PC-9 (cell line): ENCODE results near the gene HTT. TPM values are rescaled to one million over a fixed set of nuclear protein-coding genes. Genes with fewer than 3 reads are reported as not detected.
"Not testable (repeated sequence)": the region's sequence is repeated elsewhere in the genome, so short reads cannot be mapped to it uniquely, and the experiment has no call there.

ENCODE experiments used
- BruUV-seq: library from RNA; stranded (reverse); fragments of 400-500 nt; replicated peaks from 2 replicates; lab custom pipeline; 2021; lab: Mats Ljungman, UMichigan
- CTCF ChIA-PET: fragments of 300-600 bp; sonication (Branson Sonifier 250); formaldehyde crosslinking; loops from one replicate; lab custom pipeline; 2022; ENCODE audit warnings: antibody characterized with exemption; lab: Charles Lee
- POLR2A ChIA-PET: fragments of 300-600 bp; sonication (Branson Sonifier 250); formaldehyde crosslinking; loops from one replicate; lab custom pipeline; 2022; ENCODE audit warnings: antibody characterized with exemption; ENCODE audit not compliant: unreplicated experiment; lab: Charles Lee
- DNase-seq, 2 experiments: peaks; one replicate each; pipeline versions ENCODE4 v3.0.0 to v3.0.0-alpha.2; 2015 to 2022; ENCODE audit warnings: mixed read lengths in 1 of 2
- H2AFZ ChIP-seq: fragments of 200-600 bp; sonication (generic); 2 replicates; pipeline ENCODE4 v1.8.1; 2017; ENCODE audit warnings: antibody characterized with exemption
- H3F3A ChIP-seq: fragments of 200-600 bp; sonication (generic); 2 replicates; pipeline ENCODE4 v1.8.1; 2017; ENCODE audit warnings: antibody characterized with exemption, mild to moderate bottlenecking, low read depth; ENCODE audit not compliant: insufficient read depth
- H3K27ac ChIP-seq: fragments of 200-600 bp; sonication (generic); 2 replicates; pipeline ENCODE4 v1.6.1; 2016; ENCODE audit warnings: mixed run types
- H3K27me3 ChIP-seq: fragments of 200-600 bp; sonication (generic); 2 replicates; pipeline ENCODE4 v1.6.1; 2016; ENCODE audit warnings: low read depth, mixed run types; ENCODE audit not compliant: insufficient read depth
- H3K36me3 ChIP-seq: fragments of 200-600 bp; sonication (generic); 2 replicates; pipeline ENCODE4 v1.6.1; 2016; ENCODE audit warnings: low read depth, mixed run types
- H3K4me1 ChIP-seq: fragments of 200-600 bp; sonication (generic); replicated peaks from 2 replicates; pipeline ENCODE4 v1.6.1; 2016; ENCODE audit warnings: mixed run types; ENCODE audit not compliant: insufficient read depth
- H3K4me2 ChIP-seq: fragments of 200-600 bp; sonication (generic); 2 replicates; pipeline ENCODE4 v1.6.1; 2017; ENCODE audit warnings: mixed run types
- H3K4me3 ChIP-seq: fragments of 200-600 bp; sonication (generic); 2 replicates; pipeline ENCODE4 v1.6.1; 2016; ENCODE audit warnings: mixed run types
- H3K79me2 ChIP-seq: fragments of 200-600 bp; sonication (generic); 2 replicates; pipeline ENCODE4 v1.6.1; 2017; ENCODE audit warnings: low read depth, mixed run types
- H3K9me2 ChIP-seq: fragments of 200-600 bp; sonication (generic); 2 replicates; pipeline ENCODE4 v1.8.1; 2017; ENCODE audit warnings: mild to moderate bottlenecking; ENCODE audit not compliant: insufficient read depth
- H3K9me3 ChIP-seq: fragments of 200-600 bp; sonication (generic); 2 replicates; pipeline ENCODE4 v1.8.1; 2016; ENCODE audit warnings: low read depth; ENCODE audit not compliant: insufficient read depth
- H4K20me1 ChIP-seq: fragments of 200-600 bp; sonication (generic); 2 replicates; pipeline ENCODE4 v1.8.1; 2017; ENCODE audit not compliant: insufficient read depth
- CTCF ChIP-seq: fragments of 200-600 bp; sonication (generic); conservative IDR thresholded peaks from 2 replicates; pipeline ENCODE4 v1.6.1; 2017; ENCODE audit warnings: mixed run types, antibody characterized with exemption, mild to moderate bottlenecking, moderate library complexity
- EZH2 ChIP-seq: fragments of 200-600 bp; sonication (generic); IDR thresholded peaks from 2 replicates; pipeline ENCODE4 v1.8.0; 2017; ENCODE audit warnings: antibody characterized with exemption, low read depth
- intact Hi-C: fragments of 100-400 bp; cut with micrococcal nuclease; formaldehyde crosslinking; loops from one replicate; pipeline ENCODE4 v1.10.0; 2022; ENCODE audit not compliant: unreplicated experiment
- total RNA-seq: library from RNA; stranded (reverse); gene quantifications from 2 replicates; pipeline ENCODE4 v1.2.3, GENCODE V29; 2021

HTT gene
- total RNA-seq, 1 experiment from 2014 or later, result 81.7 TPM

- no peak for DNase-seq
- Histone ChIP-seq H3F3A (no peaks in the 10 kb centered on the region), H3K79me2 (no peaks in the 10 kb centered on the region), H3K9me2 (no peaks in the 10 kb centered on the region), H3K27ac (no peak overlapping the region), H2AFZ (no peak overlapping the region), H3K27me3 (no peaks in the 10 kb centered on the region), H3K4me2 (no peak overlapping the region), H3K4me1 (no peaks in the 10 kb centered on the region), H3K9me3 (no peaks in the 10 kb centered on the region), H4K20me1 (no peaks in the 10 kb centered on the region), H3K36me3 (0 out of 2 replicates have a peak, but pooled peaks cover 1% of the 10 kb centered on the region), H3K4me3 (no peak overlapping the region)
- no TSS peak for BruUV-seq
- intact Hi-C loops, result no loop called here
- CTCF ChIA-PET, result no interaction called here
- POLR2A ChIA-PET, result no interaction called here
- TF ChIP-seq EZH2 (no peak), CTCF (no peak)
Measured at GRCh38 chr4:3137908-3138307, 63.4 kb downstream of the HTT start.

GRCh38 chr4:3145234-3145924, 70.9 kb downstream of the HTT start:
- H2AFZ ChIP-seq, result no peak overlapping the region
- H3K4me3 ChIP-seq, result no peak overlapping the region
- no peak overlapping the region for H3K4me2 ChIP-seq
- BruUV-seq, result no TSS peak
- H3K27me3 ChIP-seq, result no peaks in the 10 kb centered on the region
- no peaks in the 10 kb centered on the region for H3K9me3 ChIP-seq
- H3K9me2 ChIP-seq, result no peaks in the 10 kb centered on the region
- H3K4me1 ChIP-seq, result no peaks in the 10 kb centered on the region
- H4K20me1 ChIP-seq, result no peaks in the 10 kb centered on the region
- H3K79me2 ChIP-seq, result no peaks in the 10 kb centered on the region
- TF ChIP-seq EZH2 (no peak), CTCF (no peak)
- ChIA-PET POLR2A (no interaction called here), CTCF (no interaction called here)
- H3K27ac ChIP-seq, result no peak overlapping the region
- no peaks in the 10 kb centered on the region for H3K36me3 ChIP-seq
- H3F3A ChIP-seq, result no peaks in the 10 kb centered on the region
- intact Hi-C loops, result no loop called here
- DNase-seq, result no peak

GRCh38 chr4:3148926-3149325, 74.4 kb downstream of the HTT start:
- TF ChIP-seq CTCF (no peak), EZH2 (no peak)
- DNase-seq, result no peak
- H3K9me2 ChIP-seq, result no peaks in the 10 kb centered on the region
- no peaks in the 10 kb centered on the region for H3K9me3 ChIP-seq
- BruUV-seq, result no TSS peak
- H3K79me2 ChIP-seq, result no peaks in the 10 kb centered on the region
- POLR2A ChIA-PET, result no interaction called here
- no peaks in the 10 kb centered on the region for H3K27me3 ChIP-seq
- H2AFZ ChIP-seq, result no peak overlapping the region
- no peaks in the 10 kb centered on the region for H4K20me1 ChIP-seq
- no peak overlapping the region for H3K4me2 ChIP-seq
- H3F3A ChIP-seq, result no peaks in the 10 kb centered on the region
- H3K4me1 ChIP-seq, result no peaks in the 10 kb centered on the region
- intact Hi-C loops, result no loop called here
- H3K4me3 ChIP-seq, result no peak overlapping the region
- H3K27ac ChIP-seq, result no peak overlapping the region
- H3K36me3 ChIP-seq, result no peaks in the 10 kb centered on the region
- CTCF ChIA-PET, result no interaction called here

GRCh38 chr4:3151238-3151637, 76.8 kb downstream of the HTT start:
- DNase-seq, H3F3A ChIP-seq, H4K20me1 ChIP-seq, CTCF ChIA-PET, BruUV-seq, H3K4me3 ChIP-seq, POLR2A ChIA-PET, H2AFZ ChIP-seq, H3K36me3 ChIP-seq, H3K4me2 ChIP-seq, intact Hi-C loops, H3K27me3 ChIP-seq, H3K79me2 ChIP-seq, H3K27ac ChIP-seq, H3K9me2 ChIP-seq, H3K9me3 ChIP-seq, H3K4me1 ChIP-seq: not testable (repeated sequence)
